CD4-positive, alpha-beta T cell treated with Interleukin-4 for 4 hours (primary cell): ENCODE measurements around the gene STK4.
"Not testable (repeated sequence)": the region's sequence is repeated elsewhere in the genome, so short reads cannot be mapped to it uniquely, and the experiment has no call there.

Experiments
- DNase-seq: peaks from one replicate; pipeline ENCODE4 v3.0.0-alpha.2; 2020

STK4 gene

GRCh38 chr20:45058168-45058850 is 92.0 kb downstream of the STK4 start:
- DNase-seq, result no peak

DNA sequence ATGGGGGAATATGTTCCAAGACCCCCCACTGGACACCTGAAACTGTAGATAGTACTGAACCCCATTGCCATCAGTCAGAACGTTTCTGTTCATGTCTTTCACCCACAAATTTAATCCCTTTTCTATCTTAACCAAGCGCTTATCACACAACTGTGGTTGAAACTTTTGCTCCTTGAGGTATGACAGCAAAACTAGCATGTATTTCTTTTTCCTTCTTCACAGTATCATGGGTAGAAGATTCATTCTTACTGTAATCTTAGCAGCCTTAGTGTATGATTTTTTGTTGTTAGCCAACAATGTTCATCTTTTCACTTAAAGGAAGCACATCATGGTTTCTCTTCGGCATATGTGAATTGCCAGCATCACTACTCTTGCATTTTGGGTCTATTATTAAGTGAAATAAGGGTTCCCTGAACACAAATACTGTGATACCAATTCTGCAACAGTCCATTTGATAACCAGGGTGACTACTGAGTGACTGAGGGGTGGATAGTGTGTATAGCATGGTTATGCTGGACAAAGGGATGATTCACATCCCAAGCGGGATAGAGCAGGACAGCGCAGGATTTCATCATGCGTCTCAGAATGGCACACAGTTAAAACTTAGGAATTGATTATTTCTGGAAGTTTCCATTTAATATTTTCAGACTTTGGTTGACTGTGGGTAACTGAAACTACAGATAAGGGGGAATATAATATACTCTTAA is 92.9 kb downstream of the STK4 start:
- DNase-seq, result no peak

DNA sequence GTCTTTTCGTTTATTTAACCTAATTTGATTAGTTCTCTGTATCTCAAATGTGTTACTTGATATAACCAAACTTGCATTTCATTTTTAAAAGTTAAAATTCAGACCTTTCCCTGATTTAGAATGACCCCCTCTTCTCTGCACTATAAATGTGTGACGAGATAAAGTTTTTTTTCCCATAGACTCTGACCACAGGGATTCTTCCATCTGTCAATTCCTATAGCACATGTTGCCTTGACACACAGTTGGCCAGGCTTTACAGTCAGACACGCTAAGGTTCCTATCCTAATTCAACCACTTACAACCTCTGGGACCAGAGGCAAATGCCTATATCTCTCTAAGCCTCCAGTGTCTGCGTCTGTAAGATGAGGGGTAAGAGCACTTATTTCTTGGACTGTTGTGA is 94.0 kb downstream of the STK4 start:
- no peak for DNase-seq

- DNase-seq, result no peak
These were observed 94.9 kb downstream of the STK4 start for GRCh38 chr20:45061244-45061643.

DNA sequence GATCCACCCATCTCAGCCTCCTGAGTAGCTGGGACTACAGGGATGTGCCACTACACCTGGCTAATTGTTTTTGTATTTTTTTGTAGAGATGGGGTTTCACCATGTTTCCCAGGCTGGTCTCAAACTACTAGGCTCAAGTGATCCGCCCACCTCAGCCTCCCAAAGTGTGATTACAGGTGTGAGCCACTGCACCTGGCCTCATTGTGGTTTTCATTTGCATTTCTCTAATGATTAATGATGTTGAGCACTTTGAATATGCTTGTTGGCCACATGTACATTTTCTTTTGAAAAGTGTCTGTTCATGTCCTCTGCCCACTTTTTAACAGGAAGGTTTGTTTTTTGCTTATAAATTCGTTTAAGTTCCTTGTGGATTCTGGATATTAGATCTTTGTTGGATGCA is 96.8 kb downstream of the STK4 start:
- not testable (repeated sequence) for DNase-seq

- DNase-seq, result no peak
These were observed 98.5 kb downstream of the STK4 start for GRCh38 chr20:45064812-45065211.

- no peak for DNase-seq
These were observed 100.1 kb downstream of the STK4 start for GRCh38 chr20:45066372-45066771.

GRCh38 chr20:45067087-45067486 is 100.8 kb downstream of the STK4 start:
- DNase-seq, result no peak

- no peak for DNase-seq
These were observed 101.2 kb downstream of the STK4 start for GRCh38 chr20:45067558-45067957.

DNA sequence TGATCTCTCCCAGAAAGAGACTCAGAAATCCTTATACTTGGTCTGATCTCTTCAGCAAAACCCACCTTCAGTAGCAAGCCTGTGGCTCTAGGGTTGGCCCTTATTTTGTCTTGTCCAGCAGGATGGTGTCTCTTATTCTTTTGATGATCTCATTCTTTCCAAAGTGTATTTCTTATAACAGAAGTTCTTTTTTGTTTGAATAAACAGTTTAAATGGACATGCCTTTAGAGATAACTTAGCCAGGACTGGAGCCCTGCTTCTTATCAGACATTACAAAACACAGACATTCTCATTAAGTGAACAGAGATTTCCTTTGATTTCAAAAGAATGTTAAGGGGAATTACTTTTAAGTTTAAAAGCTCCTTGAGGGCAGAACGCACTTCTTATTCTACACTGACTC is 102.9 kb downstream of the STK4 start:
- DNase-seq, result no peak

- DNase-seq, result no peak
These were observed 104.8 kb downstream of the STK4 start for GRCh38 chr20:45070932-45071632.

GRCh38 chr20:45072066-45072465 is 105.8 kb downstream of the STK4 start:
- DNase-seq, result no peak

GRCh38 chr20:45073221-45073620 is 106.9 kb downstream of the STK4 start:
- no peak for DNase-seq

GRCh38 chr20:45077559-45077958 is 111.2 kb downstream of the STK4 start:
- no peak for DNase-seq

DNA sequence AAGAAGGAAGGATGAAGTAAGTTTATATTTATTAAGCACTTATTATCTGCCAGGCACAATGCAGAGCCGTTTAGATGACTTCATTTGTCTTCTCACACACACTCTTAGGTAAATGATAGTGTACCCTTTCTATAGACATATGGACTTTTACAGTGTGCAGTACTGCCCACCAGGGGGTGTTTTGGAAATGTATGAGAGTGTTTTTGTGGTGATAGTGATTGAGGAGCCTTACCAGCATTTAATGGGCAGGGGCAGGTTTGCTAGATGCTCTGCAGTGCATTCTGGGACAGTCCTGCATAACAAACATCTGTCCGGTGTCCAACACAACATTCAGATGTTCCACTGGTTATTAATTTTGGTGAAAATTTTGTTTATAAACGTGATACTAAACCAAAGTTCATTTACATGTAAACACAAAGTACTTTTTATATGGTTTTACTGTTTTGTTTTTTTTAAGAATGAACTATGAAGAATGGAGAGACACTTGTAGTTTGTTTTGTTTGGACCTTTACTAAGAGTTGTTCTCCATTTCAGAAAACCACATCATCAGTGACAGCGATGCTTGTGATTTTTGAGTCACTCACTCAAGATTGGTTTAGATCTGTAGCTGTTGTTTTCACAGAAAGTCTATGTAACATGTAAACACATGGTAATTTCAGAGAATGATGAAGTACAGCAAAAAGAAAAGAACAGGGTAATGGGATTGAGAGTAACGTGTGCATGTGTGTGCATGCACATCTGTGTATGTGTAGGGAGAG is 114.7 kb downstream of the STK4 start:
- no peak for DNase-seq

DNA sequence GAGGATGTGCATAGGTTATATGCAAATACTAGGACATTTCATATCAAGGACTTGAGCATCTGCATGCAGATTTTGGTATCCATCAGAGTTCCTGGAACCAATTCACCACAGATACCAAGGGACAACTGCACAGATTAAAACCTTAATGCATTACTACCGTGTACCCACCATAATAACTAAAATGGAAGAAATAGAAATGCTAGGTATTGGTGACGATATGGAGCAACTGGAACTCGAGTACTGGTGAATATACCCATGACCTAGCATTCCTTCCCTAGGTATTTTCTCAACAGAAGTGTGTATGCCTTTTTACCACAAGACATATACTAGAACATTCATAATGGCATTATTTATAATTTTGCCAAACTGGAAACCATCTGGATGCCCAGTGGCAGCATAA is 116.2 kb downstream of the STK4 start:
- no peak for DNase-seq

DNA sequence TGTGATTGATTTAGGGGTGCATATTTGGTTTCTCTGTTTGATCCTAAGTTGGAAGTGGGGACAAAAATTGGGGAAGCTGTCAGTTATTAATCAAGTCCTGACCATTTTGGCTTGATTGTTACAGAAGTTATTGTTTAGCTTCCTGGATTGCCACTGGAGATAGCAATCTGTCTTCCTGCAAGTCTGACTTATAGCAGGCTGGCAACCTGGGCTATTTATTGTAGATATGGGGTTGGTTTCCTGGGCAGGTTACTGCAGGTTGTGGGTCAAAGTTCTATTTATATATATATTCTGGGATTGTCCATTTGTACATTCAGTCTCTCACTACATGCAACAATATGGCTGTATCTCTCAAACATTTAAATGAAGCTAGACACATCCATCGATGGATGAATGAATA is 116.8 kb downstream of the STK4 start:
- no peak for DNase-seq

GRCh38 chr20:45085289-45085688 is 119.0 kb downstream of the STK4 start:
- no peak for DNase-seq

GRCh38 chr20:45085867-45086266 is 119.6 kb downstream of the STK4 start:
- no peak for DNase-seq

DNA sequence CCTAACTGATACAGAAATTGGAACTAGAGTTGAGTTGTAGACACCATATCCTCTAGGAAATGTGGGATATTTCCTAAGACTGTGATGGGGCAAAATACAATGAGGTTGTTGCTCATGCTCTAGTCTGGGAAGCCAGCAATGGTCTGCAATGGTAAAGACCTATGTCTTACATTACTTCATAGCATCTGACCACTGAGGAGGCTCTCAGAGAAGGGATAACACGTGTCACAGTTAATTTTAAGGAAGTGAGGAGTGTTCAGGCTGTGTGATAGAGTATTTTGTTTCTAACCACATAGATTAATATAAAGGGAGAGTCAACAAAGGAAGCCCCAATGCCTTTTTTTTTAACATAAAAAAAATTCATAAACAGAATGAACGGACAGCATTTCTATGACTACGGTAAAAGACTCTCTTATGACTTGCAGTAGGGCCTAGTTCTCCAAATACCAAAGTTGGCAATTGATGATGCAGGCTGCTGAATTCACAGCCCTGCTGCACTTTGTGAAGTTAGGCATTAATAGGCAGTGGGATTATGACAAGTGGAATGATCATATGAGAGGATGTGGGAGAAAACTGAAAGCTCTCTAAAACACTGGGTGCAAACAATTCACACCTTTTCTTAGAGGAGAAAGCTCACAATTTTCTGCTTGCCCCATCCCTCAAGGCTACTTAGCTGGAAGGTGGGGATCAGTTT is 120.9 kb downstream of the STK4 start:
- no peak for DNase-seq

DNA sequence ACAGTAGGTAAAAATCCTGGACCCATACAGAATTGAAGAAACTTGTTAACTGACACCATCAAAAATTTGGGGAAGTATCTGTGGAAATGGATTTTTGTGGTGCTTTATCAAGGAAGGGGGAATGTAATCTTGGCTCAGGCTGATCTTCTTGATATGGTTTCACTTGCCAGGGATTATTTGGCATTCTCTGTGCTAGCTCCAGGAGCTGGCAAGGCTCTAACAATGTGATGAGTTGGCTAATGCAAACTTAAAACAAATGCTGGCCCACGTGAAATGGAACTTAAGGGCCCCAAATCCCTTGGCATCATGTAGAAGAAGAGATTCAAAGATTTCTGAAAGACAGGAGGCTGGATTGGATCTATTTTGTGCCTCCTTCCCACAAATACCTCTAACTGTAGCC is 121.5 kb downstream of the STK4 start:
- no peak for DNase-seq

DNA sequence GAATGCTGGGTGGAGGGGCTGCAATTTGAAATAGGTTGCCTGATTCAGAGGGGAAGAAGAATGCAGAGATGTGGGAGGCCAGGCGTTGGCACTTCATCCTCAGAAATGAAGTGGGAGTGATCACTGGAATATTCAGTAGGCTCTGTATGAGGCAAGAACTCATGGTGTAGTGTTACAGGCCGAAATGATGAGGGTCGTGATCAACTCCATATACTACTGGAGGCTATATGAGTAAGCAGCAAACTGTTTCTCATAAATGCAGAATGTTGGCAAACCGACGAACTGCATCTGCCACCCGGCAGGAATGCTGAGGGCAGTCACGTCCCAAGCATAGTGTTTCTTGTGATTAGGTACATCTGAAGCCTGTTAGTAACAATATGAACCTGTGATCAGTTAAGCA is 121.9 kb downstream of the STK4 start:
- no peak for DNase-seq

- DNase-seq, result no peak
These were observed 124.2 kb downstream of the STK4 start for GRCh38 chr20:45090481-45090880.
